ENCODE results near the gene NSDHL. TPM values are rescaled to one million over a fixed set of nuclear protein-coding genes. Genes with fewer than 3 reads are reported as not detected.

Gene NSDHL
- total RNA-seq, 1 experiment from 2014 or later, result 22.1 TPM

GRCh38 chrX:152798945-152799344 is 31.9 kb upstream of the NSDHL start:
- Histone ChIP-seq H3K27ac (ENCODE audit: low read depth, low read length) (no peak overlapping the region), H2AFZ (ENCODE audit: low read depth, low read length, poor library complexity, severe bottlenecking) (no peak overlapping the region), H3K9ac (ENCODE audit: low read length) (no peak overlapping the region), H3K4me2 (ENCODE audit: low read length) (no peak overlapping the region), H4K20me1 (ENCODE audit: insufficient read depth) (no peaks in the 10 kb centered on the region), H3K79me2 (ENCODE audit: insufficient read depth, low read length) (no peaks in the 10 kb centered on the region), H3K9me3 (ENCODE audit: control insufficient read depth in 1 of 2, insufficient read depth in 1 of 2, low read depth in 1 of 2, low read length in 2 of 2) (no peaks in the 10 kb centered on the region), H3K9me2 (ENCODE audit: insufficient read depth) (no peaks in the 10 kb centered on the region), H3K4me3 (replicated peaks in 1 of 2; ENCODE audit: low read depth in 1 of 2, low read length in 2 of 2) (no peak overlapping the region), H3K36me3 (ENCODE audit: control insufficient read depth in 1 of 2, insufficient read depth in 2 of 2, low read length in 2 of 2) (no peaks in the 10 kb centered on the region), H3K4me1 (ENCODE audit: control insufficient read depth in 1 of 2, insufficient read depth in 2 of 2, low read length in 2 of 2) (no peaks in the 10 kb centered on the region), H3K27me3 (ENCODE audit: insufficient read depth, low read length) (no peaks in the 10 kb centered on the region)
- ChIA-PET RAD21 (ENCODE audit: low non-redundant PET in 1 of 2, low total read pairs in 2 of 2, uncharacterized antibody in 2 of 2, unreplicated experiment in 2 of 2) (no interaction called here), POLR2A (no interaction called here), CTCF (interaction anchor here (1.2 kb wide), 1 partner anchor 22 kb away, joined by 4 read pairs; no protein-coding TSS in a partner anchor)
- TF ChIP-seq REST (IDR thresholded peaks at IDR 0.05; ENCODE audit: low read depth) (no peak), EGR1 (IDR thresholded peaks at IDR 0.05; ENCODE audit: low read depth) (no peak), CEBPB (IDR thresholded peaks at IDR 0.05; ENCODE audit: low read depth) (no peak), ELF1 (IDR thresholded peaks at IDR 0.05; ENCODE audit: borderline replicate concordance, low read depth) (no peak), POLR2A (IDR thresholded peaks at IDR 0.05; ENCODE audit: borderline replicate concordance, extremely low read depth, insufficient read depth, insufficient read length) (no peak), POLR2AphosphoS5 (IDR thresholded peaks at IDR 0.05; ENCODE audit: low read depth, low read length) (no peak), MAX (IDR thresholded peaks at IDR 0.05) (no peak), ZNF274 (IDR thresholded peaks at IDR 0.05; ENCODE audit: low read depth, low read length) (no peak), ZFX (IDR thresholded peaks at IDR 0.05) (no peak), SIN3A (IDR thresholded peaks at IDR 0.05; ENCODE audit: low read depth) (no peak)
- DNase-seq (ENCODE audit: low read depth, low spot score), result no peak
- intact Hi-C loops (cut with micrococcal nuclease), result no loop called here
- no TSS peak for BruUV-seq (replicated peaks)
- ATAC-seq, result no peak
